SK-N-MC (cell line): ENCODE data around the gene CCDC134.

Source experiments
- EZH2 ChIP-seq: fragments of 200-600 bp; sonication (generic); IDR thresholded peaks from one replicate; pipeline ENCODE4 v1.6.1; 2017; ENCODE audit warnings: antibody characterized with exemption
- FOXP2 ChIP-seq: optimal IDR thresholded peaks from 2 replicates; pipeline ENCODE3; 2011; ENCODE audit warnings: mild to moderate bottlenecking, moderate library complexity; ENCODE audit not compliant: insufficient read depth; ENCODE audit errors: extremely low read length, control extremely low read depth
- POLR2AphosphoS5 ChIP-seq: IDR thresholded peaks from 2 replicates; pipeline ENCODE4 v1.6.1; 2012; ENCODE audit warnings: mild to moderate bottlenecking, low read depth, low read length, borderline replicate concordance

GRCh38 chr22:41862160-41862529 lies 61.7 kb downstream of the CCDC134 start:
- TF ChIP-seq POLR2AphosphoS5 (no peak), EZH2 (no peak), FOXP2 (no peak)
